K562 (cell line): ENCODE results near the gene HNRNPK. TPM values are rescaled to one million over a fixed set of nuclear protein-coding genes. Genes with fewer than 3 reads are reported as not detected.

Source experiments
- E2F6 ChIP-seq, 2 experiments: IDR thresholded peaks; 2 replicates each; pipeline ENCODE4 v1.6.1; 2011; ENCODE audit warnings: borderline replicate concordance in 1 of 2, control low read depth in 1 of 2, low read depth in 1 of 2, low read length in 1 of 2, mild to moderate bottlenecking in 1 of 2, mixed read lengths in 1 of 2, moderate library complexity in 1 of 2; ENCODE audit not compliant: insufficient read depth in 1 of 2, insufficient read length in 1 of 2, poor library complexity in 1 of 2, severe bottlenecking in 1 of 2; ENCODE audit errors: extremely low read depth in 1 of 2
- EP400 ChIP-seq: fragments of 450-650 bp; IDR thresholded peaks from 2 replicates; pipeline ENCODE4 v1.6.1; 2017; ENCODE audit warnings: antibody characterized with exemption, mild to moderate bottlenecking, moderate library complexity
- FOXM1 ChIP-seq, 2 experiments: fragments of 450-650 bp in 1 of 2; sonication (generic) in 1 of 2; formaldehyde crosslinking in 1 of 2; IDR thresholded peaks; 2 replicates each; pipeline versions ENCODE4 v1.6.1 to v1.9.0; 2017 to 2022; ENCODE audit warnings: low read depth in 2 of 2, mild to moderate bottlenecking in 2 of 2, missing genetic modification reagents in 1 of 2, moderate library complexity in 1 of 2
- HBP1 ChIP-seq: fragments of 450-650 bp; formaldehyde crosslinking; IDR thresholded peaks from 2 replicates; pipeline ENCODE4 v1.4.0; 2022; ENCODE audit warnings: missing genetic modification characterization
- HDAC1 ChIP-seq, 2 experiments: fragments of 450-650 bp; IDR thresholded peaks; 2 replicates each; pipeline ENCODE4 v1.6.1; 2016 to 2017; ENCODE audit warnings: inconsistent platforms in 1 of 2, mild to moderate bottlenecking in 1 of 2, moderate library complexity in 1 of 2
- ID3 ChIP-seq, 2 experiments: fragments of 250-450 bp in 1 of 2; fragments of 450-650 bp in 1 of 2; sonication (Bioruptor Pico) in 1 of 2; IDR thresholded peaks; 2 replicates each; pipeline versions ENCODE4 v1.6.1 to v1.8.0; 2016 to 2021; ENCODE audit warnings: mild to moderate bottlenecking in 2 of 2, moderate library complexity in 2 of 2, missing compliant biosample characterization in 1 of 2, missing genetic modification characterization in 1 of 2
- LARP7 ChIP-seq: fragments of 450-650 bp; IDR thresholded peaks from 2 replicates; pipeline ENCODE4 v1.6.1; 2016
- MIER1 ChIP-seq: fragments of 450-650 bp; IDR thresholded peaks from 2 replicates; pipeline ENCODE4 v1.6.1; 2016; ENCODE audit warnings: antibody characterized with exemption, mild to moderate bottlenecking, low read depth
- MXI1 ChIP-seq: IDR thresholded peaks from 2 replicates; pipeline ENCODE4 v1.6.1; 2011; ENCODE audit warnings: low read depth, mild to moderate bottlenecking, improper control_type of control experiment, low read length
- NCOA2 ChIP-seq, 2 experiments: fragments of 450-650 bp; IDR thresholded peaks; 2 replicates each; pipeline ENCODE4 v1.6.1; 2018; ENCODE audit warnings: mild to moderate bottlenecking in 2 of 2, moderate library complexity in 1 of 2; ENCODE audit not compliant: partially characterized antibody in 2 of 2
- SIN3A ChIP-seq, 2 experiments: fragments of 150-350 bp in 1 of 2; IDR thresholded peaks; 2 replicates each; pipeline ENCODE4 v1.6.1; 2011 to 2016; ENCODE audit warnings: borderline replicate concordance in 2 of 2, low read depth in 2 of 2, low read length in 2 of 2, mild to moderate bottlenecking in 2 of 2, moderate library complexity in 2 of 2; ENCODE audit not compliant: control insufficient read depth in 1 of 2
- SMARCB1 ChIP-seq: IDR thresholded peaks from 2 replicates; pipeline ENCODE4 v1.6.1; 2011; ENCODE audit warnings: improper control_type of control experiment, low read depth; ENCODE audit not compliant: insufficient read length
- TCF15 ChIP-seq: fragments of 250-450 bp; sonication (Bioruptor Pico); IDR thresholded peaks from 2 replicates; pipeline ENCODE4 v1.8.0; 2022; ENCODE audit warnings: moderate library complexity, mild to moderate bottlenecking, inconsistent platforms
- TCFL5 ChIP-seq: fragments of 250-450 bp; sonication (Bioruptor Pico); conservative IDR thresholded peaks from 2 replicates; pipeline ENCODE4 v1.6.1; 2021; ENCODE audit warnings: mild to moderate bottlenecking, moderate library complexity, matching md5 sums
- TEAD2 ChIP-seq: fragments of 450-650 bp; IDR thresholded peaks from 2 replicates; pipeline ENCODE4 v1.6.1; 2016; ENCODE audit warnings: missing genetic modification characterization, control low read depth, missing compliant biosample characterization
- ZNF124 ChIP-seq: sonication (generic); formaldehyde crosslinking; IDR thresholded peaks from 2 replicates; pipeline ENCODE4 v1.8.1; 2022; ENCODE audit warnings: missing genetic modification reagents
- ZNF280B ChIP-seq: fragments of 250-450 bp; sonication (Bioruptor Pico); IDR thresholded peaks from 2 replicates; pipeline ENCODE4 v1.5.1; 2021; ENCODE audit warnings: mild to moderate bottlenecking
- ZNF551 ChIP-seq: fragments of 250-450 bp; sonication (Bioruptor Pico); IDR thresholded peaks from 2 replicates; pipeline ENCODE4 v1.5.0; 2021; ENCODE audit warnings: mild to moderate bottlenecking, moderate library complexity
- ZNF561 ChIP-seq: fragments of 450-650 bp; formaldehyde crosslinking; conservative IDR thresholded peaks from 2 replicates; pipeline ENCODE4 v1.4.0; 2020; ENCODE audit warnings: mild to moderate bottlenecking, moderate library complexity
- ZZZ3 ChIP-seq: fragments of 450-650 bp; IDR thresholded peaks from 2 replicates; pipeline ENCODE4 v1.6.1; 2016; ENCODE audit warnings: antibody characterized with exemption, mild to moderate bottlenecking, moderate library complexity
- polyA plus RNA-seq, 8 experiments: library from polyadenylated mRNA; depleted of rRNA in 4 of 8; stranded (reverse) in 5 of 8; unstranded in 3 of 8; fragments of >200 nt; fragmentation: Nextera tagmentation in 2 of 8; fragmentation: Illumina TruSeq in 1 of 8; extraction: Ambion mirVana in 2 of 8; extraction: Trizol in 1 of 8; gene quantifications; 2 replicates each; pipeline versions ENCODE4 v1.2.1 to v1.2.3, GENCODE V29; 2011 to 2014; ENCODE audit warnings: inconsistent platforms in 1 of 8, missing spikeins in 1 of 8
- total RNA-seq, 7 experiments: library from RNA; depleted of rRNA in 6 of 7; stranded (reverse); fragments of >200 nt in 6 of 7; fragmentation: Illumina TruSeq in 2 of 7; extraction: Trizol in 2 of 7; gene quantifications; 2 replicates each; pipeline versions ENCODE4 v1.2.1 to v1.2.3, GENCODE V29; 2011 to 2021; ENCODE audit warnings: low replicate concordance in 1 of 7

HNRNPK gene
- total and polyA plus RNA-seq, 9 of the 15 experiments (the other 6 are each of a cell fraction or from before 2014, with no cell fraction given), result 224 to 883 (median 618) TPM

GRCh38 chr9:83978992-83979811 lies 813 bp downstream of the HNRNPK start (continued):
- TF ChIP-seq ZNF561 (CRISPR knock-in tag) (no peak), MIER1 (no peak), E2F6 (IDR thresholded peaks at IDR 0.05; ENCODE audit: borderline replicate concordance in 1 of 2, extremely low read depth in 1 of 2, insufficient read depth in 1 of 2, insufficient read length in 1 of 2, low read depth in 1 of 2, low read length in 1 of 2, poor library complexity in 1 of 2, severe bottlenecking in 1 of 2) (peak in 1 of 2 experiments; percentile 65), NCOA2 (IDR thresholded peaks at IDR 0.05; ENCODE audit: partially characterized antibody in 2 of 2) (no peak), HBP1 (CRISPR knock-in tag) (no peak), MXI1 (0 out of 2 replicates have a peak, but pooled peaks have one; percentile 15), ZZZ3 (no peak), ZNF124 (CRISPR knock-in tag) (no peak), FOXM1 (IDR thresholded peaks at IDR 0.05; ENCODE audit: low read depth) (0 out of 2 replicates have a peak, but pooled peaks have one; percentile 16), FOXM1 (CRISPR knock-in tag; IDR thresholded peaks at IDR 0.05; ENCODE audit: low read depth) (no peak), ID3 (CRISPR knock-in tag; IDR thresholded peaks at IDR 0.05) (no peak), ID3 (tag; IDR thresholded peaks at IDR 0.05) (no peak), ZNF280B (no peak), TCFL5 (no peak), EP400 (peak; percentile 8), HDAC1 (IDR thresholded peaks at IDR 0.05) (0 out of 4 replicates have a peak, but pooled peaks of 1 of the 2 experiments have one; percentile 26), SMARCB1 (no peak), TEAD2 (tag) (no peak), TCF15 (CRISPR knock-in tag) (no peak), ZNF551 (no peak), SIN3A (IDR thresholded peaks at IDR 0.05; ENCODE audit: borderline replicate concordance in 2 of 2, control insufficient read depth in 1 of 2, low read depth in 2 of 2, low read length in 2 of 2) (peak in 1 of 2 experiments; percentile 20; a peak in 1 of 4 replicates), LARP7 (no peak)
